Natural killer cell (primary cell): ENCODE data around the gene EFCAB13. TPM values are rescaled to one million over a fixed set of nuclear protein-coding genes. Genes with fewer than 3 reads are reported as not detected.
"Not testable (repeated sequence)": the region's sequence is repeated elsewhere in the genome, so short reads cannot be mapped to it uniquely, and the experiment has no call there.

Experiments used
- ATAC-seq, 3 donors: fragments of 150-1000 bp in 2 of 3; fragments of 200-7000 bp in 1 of 3; cut with Tn5 transposase; 1 replicate in 1 of 3; 2 replicates in 2 of 3; pipeline ENCODE4 v1.10.0; 2021; ENCODE audit warnings: mild to moderate bottlenecking in 2 of 3, moderate library complexity in 2 of 3
- DNase-seq, 2 donors: peaks; one replicate each; pipeline versions ENCODE4 v3.0.0 to v3.0.0-alpha.2; 2013 to 2021; ENCODE audit warnings: mixed read lengths in 1 of 2
- H3K27ac ChIP-seq: one replicate; pipeline ENCODE4 v1.5.1; 2013; ENCODE audit warnings: mild to moderate bottlenecking, low read length
- H3K27me3 ChIP-seq: one replicate; pipeline ENCODE4 v1.6.1; 2013; ENCODE audit warnings: low read length; ENCODE audit not compliant: control insufficient read depth, insufficient read depth
- H3K36me3 ChIP-seq: one replicate; pipeline ENCODE4 v1.6.1; 2013; ENCODE audit warnings: low read length; ENCODE audit not compliant: control insufficient read depth, insufficient read depth
- H3K4me1 ChIP-seq: one replicate; pipeline ENCODE4 v1.6.1; 2013; ENCODE audit warnings: low read length; ENCODE audit not compliant: control insufficient read depth, insufficient read depth
- H3K4me3 ChIP-seq: one replicate; pipeline ENCODE4 v1.5.1; 2013; ENCODE audit warnings: low read length
- H3K9me3 ChIP-seq: one replicate; pipeline ENCODE4 v1.6.1; 2013; ENCODE audit warnings: low read length; ENCODE audit not compliant: control insufficient read depth, insufficient read depth
- H3K27ac Mint-ChIP-seq, 2 donors: one replicate each; pipeline ENCODE4 v1.8.0; 2022; ENCODE audit warnings: mild to moderate bottlenecking in 2 of 2, mixed read lengths in 2 of 2, moderate library complexity in 1 of 2
- H3K27me3 Mint-ChIP-seq, 2 donors: one replicate each; pipeline ENCODE4 v1.8.0; 2022; ENCODE audit warnings: low read depth in 2 of 2, mixed read lengths in 2 of 2
- H3K36me3 Mint-ChIP-seq: one replicate; pipeline ENCODE4 v1.8.0; 2022; ENCODE audit warnings: mixed read lengths
- H3K4me1 Mint-ChIP-seq, 2 donors: one replicate each; pipeline ENCODE4 v1.8.0; 2022; ENCODE audit warnings: mixed read lengths in 2 of 2
- H3K4me3 Mint-ChIP-seq: one replicate; pipeline ENCODE4 v1.8.0; 2022; ENCODE audit warnings: mild to moderate bottlenecking, moderate library complexity, mixed read lengths
- H3K9me3 Mint-ChIP-seq, 2 donors: one replicate each; pipeline ENCODE4 v1.8.0; 2022; ENCODE audit warnings: mixed read lengths in 2 of 2
- WGBS: methylation state at CpG from one replicate; pipeline ENCODE4 v1.1.7; 2013; ENCODE audit warnings: missing lambda C conversion rate; ENCODE audit not compliant: insufficient coverage; 5-methylcytosine and 5-hydroxymethylcytosine counted together
- intact Hi-C: fragments of 100-400 bp; cut with micrococcal nuclease; formaldehyde crosslinking; loops from one replicate; pipeline ENCODE4 v1.14.2; 2022
- total RNA-seq, 4 donors: library from RNA; stranded (reverse); fragments of 120-200 nt in 1 of 4; gene quantifications; one replicate each; pipeline versions ENCODE4 v1.2.3 to v1.2.4, GENCODE V29; 2013 to 2022
- TF ChIP-seq, protein P1 (sequence below): fragments of 200-600 bp; IDR thresholded peaks from one replicate; pipeline ENCODE4 v1.8.0; 2022; ENCODE audit warnings: antibody characterized with exemption

Gene EFCAB13
- total RNA-seq, 3 donors from 2014 or later (not counting 1 experiment from before 2014, with no cell fraction given): 2.4 to 11.9 (median 5.8) TPM

DNA sequence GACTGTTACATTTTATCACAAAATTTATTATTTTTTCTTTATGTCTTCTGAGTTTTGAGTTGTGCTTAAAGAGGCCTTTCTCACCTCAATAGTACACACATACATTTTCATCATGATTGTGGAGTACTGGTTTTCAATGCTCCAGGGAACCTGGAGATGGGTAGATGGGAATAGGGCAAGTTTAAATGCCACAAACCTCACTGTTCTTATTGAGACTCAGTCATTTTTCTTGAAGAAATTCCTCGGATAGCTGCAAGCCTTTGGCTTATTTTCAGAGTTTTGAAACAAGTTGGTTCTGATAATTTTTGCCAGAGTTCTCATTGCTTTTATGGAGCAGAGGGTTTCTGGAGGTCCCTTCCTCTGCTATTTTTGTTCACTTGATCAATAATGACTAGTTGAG is 34.9 kb downstream of the EFCAB13 start:
- intact Hi-C loops: no loop called here
- ATAC-seq: no peak
- Mint-ChIP-seq H3K4me3 (no peak overlapping the region), H3K36me3 (no peaks in the 10 kb centered on the region), H3K27ac (no peak overlapping the region), H3K27me3 (peaks cover 0 to 10% of the 10 kb centered on the region in 2 donors), H3K9me3 (no peaks in the 10 kb centered on the region), H3K4me1 (no peaks in the 10 kb centered on the region)
- no peaks in the 10 kb centered on the region for H3K9me3 ChIP-seq
- WGBS: 100% methylated on average over 1 of the region's 1 CpG
- H3K4me3 ChIP-seq: no peak overlapping the region
- H3K4me1 ChIP-seq: no peaks in the 10 kb centered on the region
- no peak for DNase-seq
- no peaks in the 10 kb centered on the region for H3K36me3 ChIP-seq
- TF ChIP-seq, protein P1, sequence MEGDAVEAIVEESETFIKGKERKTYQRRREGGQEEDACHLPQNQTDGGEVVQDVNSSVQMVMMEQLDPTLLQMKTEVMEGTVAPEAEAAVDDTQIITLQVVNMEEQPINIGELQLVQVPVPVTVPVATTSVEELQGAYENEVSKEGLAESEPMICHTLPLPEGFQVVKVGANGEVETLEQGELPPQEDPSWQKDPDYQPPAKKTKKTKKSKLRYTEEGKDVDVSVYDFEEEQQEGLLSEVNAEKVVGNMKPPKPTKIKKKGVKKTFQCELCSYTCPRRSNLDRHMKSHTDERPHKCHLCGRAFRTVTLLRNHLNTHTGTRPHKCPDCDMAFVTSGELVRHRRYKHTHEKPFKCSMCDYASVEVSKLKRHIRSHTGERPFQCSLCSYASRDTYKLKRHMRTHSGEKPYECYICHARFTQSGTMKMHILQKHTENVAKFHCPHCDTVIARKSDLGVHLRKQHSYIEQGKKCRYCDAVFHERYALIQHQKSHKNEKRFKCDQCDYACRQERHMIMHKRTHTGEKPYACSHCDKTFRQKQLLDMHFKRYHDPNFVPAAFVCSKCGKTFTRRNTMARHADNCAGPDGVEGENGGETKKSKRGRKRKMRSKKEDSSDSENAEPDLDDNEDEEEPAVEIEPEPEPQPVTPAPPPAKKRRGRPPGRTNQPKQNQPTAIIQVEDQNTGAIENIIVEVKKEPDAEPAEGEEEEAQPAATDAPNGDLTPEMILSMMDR: no peak
- no peaks in the 10 kb centered on the region for H3K27me3 ChIP-seq
- no peak overlapping the region for H3K27ac ChIP-seq

DNA sequence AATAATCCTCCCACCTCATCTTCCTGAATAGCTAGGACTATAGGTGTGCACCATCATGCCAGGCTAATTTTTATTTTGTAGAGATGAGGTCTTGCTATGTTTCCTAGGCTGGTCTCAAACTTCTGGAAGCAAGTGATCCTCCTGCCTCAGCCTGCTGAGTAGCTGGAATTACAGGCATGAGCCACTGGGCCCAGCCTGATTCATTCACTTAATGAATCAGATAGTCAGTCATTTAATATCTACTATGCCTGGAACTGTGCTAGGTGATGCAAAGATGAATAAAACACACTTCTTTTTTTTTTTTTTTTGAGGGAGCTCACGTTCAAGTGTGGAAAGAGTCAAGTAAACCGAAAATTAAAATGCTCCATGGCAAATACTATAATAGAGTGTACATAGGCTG is 39.4 kb downstream of the EFCAB13 start:
- ATAC-seq (no peak), DNase-seq (no peak)
- Mint-ChIP-seq H3K4me1 (no peaks in the 10 kb centered on the region), H3K9me3 (no peaks in the 10 kb centered on the region), H3K4me3 (no peak overlapping the region), H3K27me3 (peaks cover 3 to 19% of the 10 kb centered on the region in 2 donors), H3K36me3 (no peaks in the 10 kb centered on the region), H3K27ac (no peak overlapping the region)
- Histone ChIP-seq H3K4me3 (no peak overlapping the region), H3K4me1 (no peaks in the 10 kb centered on the region), H3K36me3 (no peaks in the 10 kb centered on the region), H3K27ac (no peak overlapping the region), H3K27me3 (no peaks in the 10 kb centered on the region), H3K9me3 (no peaks in the 10 kb centered on the region)
- intact Hi-C loops: no loop called here
- TF ChIP-seq, protein P1: no peak
- WGBS: 86% methylated on average over 2 of the region's 2 CpGs

DNA sequence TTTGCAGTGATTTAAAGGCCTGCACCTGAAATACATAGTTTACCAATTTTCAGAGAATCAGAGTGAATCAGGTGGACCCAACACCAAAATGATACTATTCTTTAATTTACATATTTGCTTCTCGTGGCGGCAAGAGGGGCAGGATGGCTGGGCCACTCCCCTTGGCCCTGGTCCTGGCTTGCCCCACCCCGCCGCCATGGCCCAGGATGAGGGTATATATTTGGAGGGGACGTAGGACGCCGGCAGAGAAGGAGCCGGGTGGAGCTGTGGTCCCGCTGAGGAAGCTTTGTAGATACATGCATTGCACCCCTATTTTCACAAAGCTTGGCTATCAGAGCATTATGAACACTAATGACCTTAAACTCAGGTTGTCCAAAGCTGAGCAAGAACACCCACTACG is 43.5 kb downstream of the EFCAB13 start:
- TF ChIP-seq, protein P1: no peak
- ATAC-seq: no peak

GRCh38 chr17:47368262-47368661 is 44.5 kb downstream of the EFCAB13 start:
- no peak overlapping the region for H3K4me3 ChIP-seq
- intact Hi-C loops: no loop called here
- 97% methylated on average over 3 of the region's 3 CpGs for WGBS
- Mint-ChIP-seq H3K9me3 (peaks cover 2 to 9% of the 10 kb centered on the region in 2 donors), H3K4me1 (no peaks in the 10 kb centered on the region), H3K27ac (no peak overlapping the region), H3K4me3 (no peak overlapping the region), H3K36me3 (peaks cover 15% of the 10 kb centered on the region), H3K27me3 (peaks cover 16 to 44% of the 10 kb centered on the region in 2 donors)
- peaks cover 2% of the 10 kb centered on the region for H3K27me3 ChIP-seq
- no peaks in the 10 kb centered on the region for H3K36me3 ChIP-seq
- H3K4me1 ChIP-seq: no peaks in the 10 kb centered on the region
- DNase-seq (no peak), ATAC-seq (no peak)
- no peak overlapping the region for H3K27ac ChIP-seq
- H3K9me3 ChIP-seq: no peaks in the 10 kb centered on the region
- TF ChIP-seq, protein P1: no peak

More for the DNA sequence above, 43.5 kb downstream of the EFCAB13 start:
- H3K27me3 Mint-ChIP-seq: peaks cover 11 to 34% of the 10 kb centered on the region in 2 donors
- WGBS: 97% methylated on average over 8 of the region's 10 CpGs
- no peaks in the 10 kb centered on the region for H3K9me3 ChIP-seq
- H3K9me3 Mint-ChIP-seq: peaks cover 2% of the 10 kb centered on the region in 2 donors
- no peak overlapping the region for H3K4me3 ChIP-seq
- H3K36me3 ChIP-seq: no peaks in the 10 kb centered on the region
- no peaks in the 10 kb centered on the region for H3K27me3 ChIP-seq
- no peak for DNase-seq
- H3K27ac ChIP-seq: no peak overlapping the region
- no peak overlapping the region for H3K4me3 Mint-ChIP-seq
- no peaks in the 10 kb centered on the region for H3K4me1 Mint-ChIP-seq
- intact Hi-C loops: no loop called here
- H3K27ac Mint-ChIP-seq: no peak overlapping the region
- peaks cover 5% of the 10 kb centered on the region for H3K36me3 Mint-ChIP-seq
- H3K4me1 ChIP-seq: no peaks in the 10 kb centered on the region

GRCh38 chr17:47370899-47371298 is 47.1 kb downstream of the EFCAB13 start:
- not testable (repeated sequence) for H3K4me1 Mint-ChIP-seq
- WGBS: 100% methylated on average over 3 of the region's 3 CpGs

More at GRCh38 chr17:47370899-47371298, 47.1 kb downstream of the EFCAB13 start:
- intact Hi-C loops, H3K27ac ChIP-seq, ATAC-seq, H3K4me3 ChIP-seq, H3K4me1 ChIP-seq, H3K4me3 Mint-ChIP-seq, H3K36me3 ChIP-seq, DNase-seq, H3K27me3 ChIP-seq, H3K27ac Mint-ChIP-seq, H3K9me3 ChIP-seq: not testable (repeated sequence)
- Mint-ChIP-seq H3K36me3 (peaks cover 17% of the 10 kb centered on the region), H3K9me3 (peaks cover 2 to 10% of the 10 kb centered on the region in 2 donors), H3K27me3 (peaks cover 15 to 31% of the 10 kb centered on the region in 2 donors)
